ENCODE data around the gene ROR1. TPM values are rescaled to one million over a fixed set of nuclear protein-coding genes. Genes with fewer than 3 reads are reported as not detected.

Gene ROR1
- total RNA-seq, 1 experiment from 2014 or later: 37.2 TPM

DNA sequence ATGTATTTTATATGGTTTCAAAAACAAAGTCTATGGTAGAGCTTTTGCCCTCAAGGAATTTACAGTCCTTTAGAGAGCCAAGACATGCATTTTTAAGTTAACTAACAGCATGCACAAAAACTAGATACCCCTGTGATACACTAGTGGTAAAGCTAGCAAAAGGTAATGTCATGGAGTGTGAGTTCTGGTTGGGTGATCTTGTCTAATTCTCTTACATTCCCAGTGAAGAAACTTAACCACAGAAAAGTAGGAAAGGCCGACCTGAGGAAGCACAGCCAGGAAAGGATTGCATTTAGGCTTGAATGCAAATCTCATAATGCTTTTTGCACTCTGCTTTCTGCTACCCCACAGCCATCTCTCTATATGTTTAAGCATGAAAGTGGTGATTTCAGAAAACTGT is 202.2 kb downstream of the ROR1 start:
- Histone ChIP-seq H3K4me3 (ENCODE audit: low read depth, low read length) (no peak overlapping the region), H3K9me3 (no peaks in the 10 kb centered on the region), H3K4me1 (no peaks in the 10 kb centered on the region), H3K27me3 (replicated peaks; ENCODE audit: control insufficient read depth, insufficient read depth, low read length) (no peaks in the 10 kb centered on the region), H3K36me3 (ENCODE audit: control insufficient read depth, insufficient read depth, low read length) (no peaks in the 10 kb centered on the region)
- no peak overlapping the region for H3K4me3 Mint-ChIP-seq (ENCODE audit: unreplicated experiment)
- no peak overlapping the region for H3K27ac Mint-ChIP-seq (ENCODE audit: unreplicated experiment)
- H3K36me3 Mint-ChIP-seq (ENCODE audit: insufficient read depth, unreplicated experiment): no peaks in the 10 kb centered on the region
- POLR2A ChIA-PET: no interaction called here
- peaks cover 12% of the 10 kb centered on the region for H3K4me1 Mint-ChIP-seq (ENCODE audit: low read depth, unreplicated experiment)
- CTCF ChIA-PET: no interaction called here
- TF ChIP-seq, protein P1, sequence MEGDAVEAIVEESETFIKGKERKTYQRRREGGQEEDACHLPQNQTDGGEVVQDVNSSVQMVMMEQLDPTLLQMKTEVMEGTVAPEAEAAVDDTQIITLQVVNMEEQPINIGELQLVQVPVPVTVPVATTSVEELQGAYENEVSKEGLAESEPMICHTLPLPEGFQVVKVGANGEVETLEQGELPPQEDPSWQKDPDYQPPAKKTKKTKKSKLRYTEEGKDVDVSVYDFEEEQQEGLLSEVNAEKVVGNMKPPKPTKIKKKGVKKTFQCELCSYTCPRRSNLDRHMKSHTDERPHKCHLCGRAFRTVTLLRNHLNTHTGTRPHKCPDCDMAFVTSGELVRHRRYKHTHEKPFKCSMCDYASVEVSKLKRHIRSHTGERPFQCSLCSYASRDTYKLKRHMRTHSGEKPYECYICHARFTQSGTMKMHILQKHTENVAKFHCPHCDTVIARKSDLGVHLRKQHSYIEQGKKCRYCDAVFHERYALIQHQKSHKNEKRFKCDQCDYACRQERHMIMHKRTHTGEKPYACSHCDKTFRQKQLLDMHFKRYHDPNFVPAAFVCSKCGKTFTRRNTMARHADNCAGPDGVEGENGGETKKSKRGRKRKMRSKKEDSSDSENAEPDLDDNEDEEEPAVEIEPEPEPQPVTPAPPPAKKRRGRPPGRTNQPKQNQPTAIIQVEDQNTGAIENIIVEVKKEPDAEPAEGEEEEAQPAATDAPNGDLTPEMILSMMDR (IDR thresholded peaks at IDR 0.05; ENCODE audit: insufficient read depth in 1 of 2, low read depth in 1 of 2, low read length in 1 of 2, severe bottlenecking in 1 of 2, unreplicated experiment in 1 of 2): no peak
- H3K9me3 Mint-ChIP-seq (ENCODE audit: unreplicated experiment): no peaks in the 10 kb centered on the region
- DNase-seq: no peak
- no TSS peak for BruUV-seq (replicated peaks)
- no peaks in the 10 kb centered on the region for H3K27me3 Mint-ChIP-seq (ENCODE audit: insufficient read depth, unreplicated experiment)
- intact Hi-C loops (cut with micrococcal nuclease; ENCODE audit: unreplicated experiment): no loop called here

DNA sequence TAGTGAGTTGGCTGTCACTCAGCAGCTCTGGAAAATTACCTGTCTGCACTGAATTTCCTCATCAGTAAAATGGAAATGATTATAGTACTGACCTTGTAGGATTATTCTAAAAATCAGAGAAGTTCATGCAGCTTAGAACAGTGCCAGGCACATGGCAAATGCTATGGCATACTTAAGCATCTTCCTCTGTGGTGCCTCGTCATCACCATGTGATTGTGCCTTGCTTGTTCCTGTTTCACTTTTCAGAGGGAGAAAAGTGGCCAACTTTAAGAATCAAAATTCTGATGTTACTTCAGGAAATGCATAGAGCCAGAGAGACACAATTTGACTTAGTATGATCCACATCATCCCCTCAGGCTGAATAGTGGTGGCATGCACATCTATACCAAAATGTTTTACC is 203.6 kb downstream of the ROR1 start:
- Histone ChIP-seq H3K4me3 (ENCODE audit: low read depth, low read length) (no peak overlapping the region), H3K4me1 (no peaks in the 10 kb centered on the region), H3K9me3 (no peaks in the 10 kb centered on the region), H3K36me3 (ENCODE audit: control insufficient read depth, insufficient read depth, low read length) (no peaks in the 10 kb centered on the region; the same call in 1 of the 2 replicates), H3K27me3 (replicated peaks; ENCODE audit: control insufficient read depth, insufficient read depth, low read length) (no peaks in the 10 kb centered on the region)
- no peaks in the 10 kb centered on the region for H3K27me3 Mint-ChIP-seq (ENCODE audit: insufficient read depth, unreplicated experiment)
- CTCF ChIA-PET: no interaction called here
- no TSS peak for BruUV-seq (replicated peaks)
- POLR2A ChIA-PET: no interaction called here
- DNase-seq: no peak
- intact Hi-C loops (cut with micrococcal nuclease; ENCODE audit: unreplicated experiment): no loop called here
- TF ChIP-seq, protein P1 (IDR thresholded peaks at IDR 0.05; ENCODE audit: insufficient read depth in 1 of 2, low read depth in 1 of 2, low read length in 1 of 2, severe bottlenecking in 1 of 2, unreplicated experiment in 1 of 2): no peak
- peaks cover 12% of the 10 kb centered on the region for H3K4me1 Mint-ChIP-seq (ENCODE audit: low read depth, unreplicated experiment)
- no peaks in the 10 kb centered on the region for H3K36me3 Mint-ChIP-seq (ENCODE audit: insufficient read depth, unreplicated experiment)
- no peak overlapping the region for H3K4me3 Mint-ChIP-seq (ENCODE audit: unreplicated experiment)
- no peak overlapping the region for H3K27ac Mint-ChIP-seq (ENCODE audit: unreplicated experiment)
- H3K9me3 Mint-ChIP-seq (ENCODE audit: unreplicated experiment): no peaks in the 10 kb centered on the region

DNA sequence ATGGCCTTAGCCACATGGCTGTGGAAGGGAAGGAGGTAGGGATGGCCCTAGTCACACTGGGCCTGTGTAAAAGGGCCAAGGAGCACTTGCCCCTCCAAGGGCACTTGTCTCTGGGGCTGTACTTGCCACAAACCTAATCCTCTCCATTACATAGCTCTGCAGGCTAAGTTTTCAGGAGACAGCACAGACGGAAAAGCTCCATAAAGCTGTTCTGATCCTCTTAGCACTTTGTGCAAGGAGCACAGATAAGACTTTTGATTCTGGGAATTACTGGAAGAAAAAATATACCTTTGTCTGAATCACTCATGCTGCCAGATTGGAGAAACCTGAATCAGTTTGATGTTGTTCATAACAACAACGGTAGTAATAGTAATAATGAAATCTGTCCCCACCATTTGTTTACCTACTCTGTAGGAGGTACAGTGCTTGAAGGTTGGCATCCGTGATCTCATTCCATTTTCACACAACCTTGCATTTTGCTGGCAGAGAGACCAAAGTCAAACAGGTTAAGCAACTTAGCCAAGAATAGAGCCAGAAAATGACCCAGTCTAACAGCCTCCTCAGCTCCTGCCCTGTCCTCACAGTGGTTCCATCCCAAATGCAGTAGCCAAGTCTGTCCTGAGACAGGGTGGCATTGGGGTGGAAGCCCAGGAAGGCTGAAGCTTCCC is 207.1 kb downstream of the ROR1 start:
- DNase-seq: no peak
- CTCF ChIA-PET: no interaction called here
- no TSS peak for BruUV-seq (replicated peaks)
- TF ChIP-seq, protein P1 (IDR thresholded peaks at IDR 0.05; ENCODE audit: insufficient read depth in 1 of 2, low read depth in 1 of 2, low read length in 1 of 2, severe bottlenecking in 1 of 2, unreplicated experiment in 1 of 2): no peak
- Mint-ChIP-seq H3K4me3 (ENCODE audit: unreplicated experiment) (no peak overlapping the region), H3K27me3 (ENCODE audit: insufficient read depth, unreplicated experiment) (no peaks in the 10 kb centered on the region), H3K27ac (ENCODE audit: unreplicated experiment) (no peak overlapping the region), H3K9me3 (ENCODE audit: unreplicated experiment) (no peaks in the 10 kb centered on the region), H3K4me1 (ENCODE audit: low read depth, unreplicated experiment) (peaks cover 7% of the 10 kb centered on the region), H3K36me3 (ENCODE audit: insufficient read depth, unreplicated experiment) (no peaks in the 10 kb centered on the region)
- no peaks in the 10 kb centered on the region for H3K27me3 ChIP-seq (replicated peaks; ENCODE audit: control insufficient read depth, insufficient read depth, low read length)
- intact Hi-C loops (cut with micrococcal nuclease; ENCODE audit: unreplicated experiment): no loop called here
- H3K9me3 ChIP-seq: no peaks in the 10 kb centered on the region
- H3K36me3 ChIP-seq (ENCODE audit: control insufficient read depth, insufficient read depth, low read length): no peaks in the 10 kb centered on the region; the same call in 1 of the 2 replicates
- H3K4me1 ChIP-seq: no peaks in the 10 kb centered on the region
- POLR2A ChIA-PET: no interaction called here
- no peak overlapping the region for H3K4me3 ChIP-seq (ENCODE audit: low read depth, low read length)

All from Caco-2 (cell line).